HFF-Myc (cell line): ENCODE data around the gene LYRM4.

ENCODE experiments used
- DNase-seq: peaks from one replicate; pipeline ENCODE4 v3.0.0-alpha.2; 2011; ENCODE audit warnings: low read depth; ENCODE audit errors: extremely low read depth
- H3K4me3 ChIP-seq: replicated peaks from 2 replicates; pipeline ENCODE4 v1.5.1; 2011; ENCODE audit warnings: low read depth, mild to moderate bottlenecking, control low read depth, low read length
- CTCF ChIP-seq: IDR thresholded peaks from 2 replicates; pipeline ENCODE4 v1.5.1; 2012; ENCODE audit warnings: mild to moderate bottlenecking, low read depth, low read length, control low read depth; ENCODE audit errors: missing control alignments

Gene LYRM4

GRCh38 chr6:5197084-5197483 is 63.7 kb downstream of the LYRM4 start:
- DNase-seq, result no peak
- no peak overlapping the region for H3K4me3 ChIP-seq
- TF ChIP-seq CTCF, result no peak

- H3K4me3 ChIP-seq, result no peak overlapping the region
- no peak for DNase-seq
- TF ChIP-seq CTCF, result no peak
Observed at GRCh38 chr6:5192135-5192794, 68.5 kb downstream of the LYRM4 start.

- no peak for TF ChIP-seq CTCF
- no peak overlapping the region for H3K4me3 ChIP-seq
- no peak for DNase-seq
Observed at GRCh38 chr6:5191722-5192121, 69.0 kb downstream of the LYRM4 start.

- H3K4me3 ChIP-seq, result no peak overlapping the region
- no peak for TF ChIP-seq CTCF
- no peak for DNase-seq
Observed at GRCh38 chr6:5191222-5191621, 69.5 kb downstream of the LYRM4 start.

GRCh38 chr6:5190507-5190906 is 70.2 kb downstream of the LYRM4 start:
- DNase-seq, result no peak

GRCh38 chr6:5188646-5189045 is 72.1 kb downstream of the LYRM4 start:
- no peak for TF ChIP-seq CTCF

More at GRCh38 chr6:5190507-5190906, 70.2 kb downstream of the LYRM4 start:
- no peak overlapping the region for H3K4me3 ChIP-seq
- no peak for TF ChIP-seq CTCF

GRCh38 chr6:5184878-5185277 is 75.9 kb downstream of the LYRM4 start:
- no peak for DNase-seq
- no peak for TF ChIP-seq CTCF
- no peak overlapping the region for H3K4me3 ChIP-seq

More at GRCh38 chr6:5188646-5189045, 72.1 kb downstream of the LYRM4 start:
- DNase-seq, result no peak
- H3K4me3 ChIP-seq, result no peak overlapping the region
